Right lung (tissue), 5 donors: ENCODE data around the gene WWC2. TPM values are rescaled to one million over a fixed set of nuclear protein-coding genes. Genes with fewer than 3 reads are reported as not detected.

Experiments
- DNase-seq, 2 donors: peaks; one replicate each; pipeline ENCODE4 v3.0.0-alpha.2; 2013
- polyA plus RNA-seq, 5 donors: library from polyadenylated mRNA; unstranded; fragments of 120-200 nt; gene quantifications; one replicate each; pipeline versions ENCODE4 v1.2.1 to v1.2.3, GENCODE V29; 2013; ENCODE audit warnings: inconsistent platforms in 1 of 5, low replicate concordance in 1 of 5; ENCODE audit not compliant: insufficient read length in 5 of 5, insufficient read depth in 1 of 5

The WWC2 gene
- polyA plus RNA-seq, 5 donors: 27.2 to 75.2 (median 52.9) TPM

DNA sequence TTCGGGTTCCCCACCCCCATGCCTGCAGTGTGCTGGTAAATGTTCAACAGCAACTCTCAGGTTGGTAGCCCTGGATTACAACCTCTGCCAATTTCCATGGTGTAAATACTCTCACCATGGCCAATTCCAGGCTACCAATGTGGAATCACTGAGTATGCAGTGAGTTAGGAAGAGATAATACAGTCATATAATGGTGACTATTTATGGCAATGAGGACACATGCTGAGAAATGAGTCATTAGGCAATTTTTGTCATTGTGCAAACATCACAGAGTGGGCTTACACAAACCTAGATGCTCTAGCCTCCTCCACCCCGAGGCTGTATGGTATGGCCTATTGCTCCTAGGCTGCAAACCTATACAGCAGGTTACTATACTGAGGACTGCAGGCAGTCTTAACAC, 227.8 kb downstream of the WWC2 start:
- no peak for DNase-seq

- no peak for DNase-seq
Observed at GRCh38 chr4:183327827-183328226, 228.8 kb downstream of the WWC2 start.

DNA sequence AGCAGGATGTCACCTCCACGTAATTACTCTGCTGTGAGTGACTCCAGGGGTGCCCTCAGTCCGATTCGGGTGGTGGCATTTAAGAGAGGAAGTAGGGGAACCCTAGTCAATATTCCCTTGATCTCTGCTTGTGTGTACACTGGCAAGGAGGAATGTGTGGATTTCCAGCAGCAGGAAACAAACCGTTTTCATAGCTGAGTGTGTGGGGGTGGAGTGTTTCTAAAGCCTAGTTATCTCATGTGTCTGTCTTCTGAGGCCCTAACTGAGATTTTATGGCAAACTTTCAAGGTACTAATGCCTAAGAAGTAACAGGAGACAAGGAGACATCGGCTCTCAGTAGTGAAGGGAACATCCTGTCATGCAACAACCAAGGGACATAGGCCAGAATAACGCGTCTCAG, 229.8 kb downstream of the WWC2 start:
- DNase-seq: no peak

DNA sequence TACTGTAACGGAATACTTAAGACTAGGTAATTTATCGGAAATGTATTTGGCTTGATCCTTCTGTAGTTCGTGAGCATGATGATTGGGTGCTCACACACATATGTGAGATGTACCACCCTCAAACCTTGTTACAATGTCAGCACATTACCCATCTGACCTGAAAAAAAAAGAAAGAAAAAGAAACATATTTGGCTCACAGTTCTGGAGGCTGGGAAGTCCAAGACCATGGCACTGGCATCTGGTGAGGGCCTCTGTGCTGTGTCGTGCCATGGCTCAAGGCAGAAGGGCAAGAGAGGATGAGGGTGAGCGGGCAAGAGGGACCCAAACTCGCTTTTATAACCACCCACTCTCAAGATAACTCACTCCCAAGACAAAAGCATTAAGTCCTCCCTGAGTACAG, 230.2 kb downstream of the WWC2 start:
- DNase-seq: no peak

- no peak for DNase-seq
Observed at GRCh38 chr4:183329954-183330742, 231.1 kb downstream of the WWC2 start.

DNA sequence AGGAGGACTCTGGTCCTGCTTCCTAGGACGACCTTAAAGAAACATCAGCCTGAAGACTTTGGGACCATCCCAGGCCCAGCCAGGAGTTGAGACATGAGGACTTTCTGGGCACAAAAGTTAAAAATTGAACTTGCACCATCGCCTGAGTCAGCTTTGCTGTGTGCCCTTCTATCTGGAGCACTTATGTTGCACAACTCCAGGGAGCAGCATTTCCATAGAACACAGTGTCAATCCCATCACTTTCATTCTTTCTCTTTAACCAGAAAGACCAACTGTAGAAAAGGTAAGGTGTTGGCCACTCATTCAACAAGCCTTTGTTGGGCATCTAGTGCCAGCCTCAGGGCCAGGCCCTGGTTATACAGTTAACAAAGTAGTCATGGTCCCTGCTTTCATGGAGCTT, 231.8 kb downstream of the WWC2 start:
- no peak for DNase-seq

DNA sequence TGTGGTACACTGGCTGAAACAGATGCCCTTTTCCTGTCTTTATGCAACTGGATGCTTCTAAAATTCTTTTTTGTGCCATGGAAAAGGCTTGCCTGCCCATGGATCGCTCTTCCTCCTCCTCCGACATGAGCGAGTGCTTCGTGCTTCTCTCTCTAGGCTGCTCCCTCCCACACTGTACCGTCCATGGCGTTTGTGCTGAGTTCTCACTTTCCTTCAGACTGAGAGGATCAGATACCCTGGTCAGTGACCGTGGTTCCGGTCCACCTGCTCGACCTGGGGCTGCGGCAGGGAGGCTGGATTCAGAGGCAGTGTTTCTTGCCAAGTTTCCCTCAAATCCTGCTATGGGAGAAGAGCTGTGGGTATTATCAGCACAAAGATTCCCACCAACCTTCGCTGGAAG, 233.4 kb downstream of the WWC2 start:
- no peak for DNase-seq

GRCh38 chr4:183333202-183333601, 234.1 kb downstream of the WWC2 start:
- no peak for DNase-seq

DNA sequence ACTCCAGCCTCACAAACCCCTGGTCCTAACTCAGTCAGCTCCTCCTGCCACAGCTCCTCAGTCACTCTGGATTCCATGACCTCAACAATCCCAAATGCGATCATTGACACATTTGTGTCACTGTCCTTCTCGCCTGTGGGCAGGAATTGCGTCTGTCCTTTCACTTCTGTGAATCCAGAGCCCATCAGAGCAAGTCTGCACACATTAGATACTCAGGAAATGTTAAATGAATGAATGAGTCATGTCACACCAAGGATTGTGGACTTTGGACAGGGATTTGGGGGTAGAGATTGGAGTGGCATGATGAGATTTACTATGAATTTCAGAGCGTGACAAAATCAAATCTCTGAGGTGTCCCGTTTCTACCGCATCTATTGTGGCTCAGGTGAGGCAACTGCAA, 234.9 kb downstream of the WWC2 start:
- DNase-seq: no peak

GRCh38 chr4:183335369-183335940, 236.4 kb downstream of the WWC2 start:
- no peak for DNase-seq

GRCh38 chr4:183337349-183337748, 238.3 kb downstream of the WWC2 start:
- no peak for DNase-seq

GRCh38 chr4:183337833-183338232, 238.8 kb downstream of the WWC2 start:
- DNase-seq: no peak

DNA sequence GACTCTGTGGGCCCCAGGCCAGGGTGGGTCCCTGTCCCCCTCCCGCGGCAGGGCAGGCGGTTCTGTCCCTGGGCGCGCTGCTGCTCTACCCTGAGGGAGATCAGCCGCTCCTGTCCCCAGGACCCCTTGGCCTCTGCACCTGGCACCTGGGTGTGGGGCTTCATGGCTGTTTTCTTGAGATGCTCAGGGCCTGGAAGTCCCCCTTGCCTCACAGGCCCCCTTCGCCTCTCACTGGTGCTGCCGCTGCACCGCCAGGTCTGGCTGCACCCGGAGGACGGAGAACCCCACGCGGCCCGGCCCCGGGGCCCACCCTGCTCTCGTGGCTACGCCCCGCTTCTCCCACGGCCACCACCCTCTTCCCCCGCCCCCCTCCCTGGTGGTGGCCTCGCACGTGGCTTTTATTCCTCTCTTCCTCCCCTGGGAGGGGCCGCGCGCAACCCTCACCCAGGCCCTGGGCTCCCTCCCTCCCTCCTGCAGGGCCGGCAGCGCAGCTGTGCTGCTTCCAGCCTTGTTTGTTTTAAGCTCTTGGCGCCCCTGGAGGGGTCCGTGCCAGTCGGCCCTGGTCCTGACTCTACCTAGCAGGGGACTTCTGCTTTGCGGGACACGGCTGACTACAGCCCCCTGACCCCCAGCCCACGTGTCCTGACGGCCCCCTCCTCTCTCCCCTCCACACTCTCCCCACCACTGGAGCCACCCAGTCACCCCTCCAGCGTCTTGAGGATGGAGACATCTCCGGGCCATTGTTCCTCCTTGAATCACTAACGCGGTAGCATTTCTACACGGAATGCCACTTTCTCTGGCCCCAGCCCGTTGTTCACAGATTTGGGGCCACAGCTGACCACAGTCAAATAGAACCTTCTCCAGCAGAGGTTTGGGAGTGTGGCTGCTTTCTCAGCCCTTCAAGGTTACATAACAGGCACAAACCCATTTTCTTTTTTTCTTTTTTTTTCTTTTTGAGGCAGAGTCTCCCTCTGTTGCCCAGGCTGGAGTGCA, 243.8 kb downstream of the WWC2 start:
- no peak for DNase-seq

DNA sequence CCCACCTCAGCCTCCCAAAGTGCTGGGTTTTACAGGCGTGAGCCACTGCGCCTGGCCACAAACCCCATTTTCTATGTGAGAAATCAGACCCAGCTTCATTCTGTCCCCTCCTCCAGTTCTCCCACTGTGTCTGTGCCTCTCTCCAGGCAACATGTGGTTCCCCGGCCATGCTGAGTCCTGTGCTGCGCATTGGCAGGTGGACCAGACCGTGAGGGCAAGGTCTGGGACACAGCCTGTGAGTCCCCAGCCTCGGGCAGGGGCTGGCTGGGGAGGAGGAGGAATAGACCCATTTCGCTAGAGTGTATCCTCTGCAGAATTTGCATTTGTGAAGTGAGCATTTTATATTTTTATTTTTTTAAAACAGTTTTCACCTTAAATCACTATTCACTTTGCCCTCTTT, 244.7 kb downstream of the WWC2 start:
- DNase-seq: no peak

GRCh38 chr4:183344523-183345255, 245.6 kb downstream of the WWC2 start:
- DNase-seq: no peak

DNA sequence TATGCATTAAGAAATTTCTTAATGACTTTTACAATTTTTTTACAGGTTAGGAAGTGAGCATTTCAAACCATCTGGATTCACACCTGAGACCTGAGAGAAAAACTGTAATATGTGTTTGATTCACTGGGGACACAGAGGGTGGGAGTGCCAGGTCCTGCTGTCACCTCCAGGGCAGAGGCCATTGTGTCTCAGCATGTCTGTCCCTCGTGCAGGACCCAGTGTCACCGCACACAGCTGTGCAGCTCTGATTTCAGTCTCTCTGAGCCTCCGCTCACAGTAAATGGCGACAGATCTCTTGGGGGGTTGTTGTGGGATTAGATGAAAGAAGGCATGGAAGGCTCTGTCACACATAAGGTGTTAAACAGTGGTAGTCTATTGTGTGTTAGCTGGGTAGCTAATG, 246.2 kb downstream of the WWC2 start:
- no peak for DNase-seq

GRCh38 chr4:183347146-183347545, 248.1 kb downstream of the WWC2 start:
- DNase-seq: no peak

- DNase-seq: no peak
Observed at GRCh38 chr4:183347566-183347965, 248.5 kb downstream of the WWC2 start.

- DNase-seq: no peak
Observed at GRCh38 chr4:183348136-183348535, 249.1 kb downstream of the WWC2 start.

- DNase-seq: no peak
Observed at GRCh38 chr4:183348706-183349659, 249.9 kb downstream of the WWC2 start.

GRCh38 chr4:183349673-183350072, 250.6 kb downstream of the WWC2 start:
- DNase-seq: no peak
